Head of caudate nucleus (tissue), 42 donors: Measurements from ENCODE around the gene PZP.
"Not testable (repeated sequence)": the region's sequence is repeated elsewhere in the genome, so short reads cannot be mapped to it uniquely, and the experiment has no call there.

Experiments used
- DNase-seq, 42 donors: peaks; one replicate each; pipeline versions ENCODE4 v3.0.0 to v3.0.0-alpha.2; 2020 to 2021; ENCODE audit warnings: mixed read lengths in 7 of 42
- intact Hi-C: fragments of 100-400 bp; cut with DNase I; formaldehyde crosslinking; loops from one replicate; pipeline ENCODE4 v1.15.0; 2022

Gene PZP

DNA sequence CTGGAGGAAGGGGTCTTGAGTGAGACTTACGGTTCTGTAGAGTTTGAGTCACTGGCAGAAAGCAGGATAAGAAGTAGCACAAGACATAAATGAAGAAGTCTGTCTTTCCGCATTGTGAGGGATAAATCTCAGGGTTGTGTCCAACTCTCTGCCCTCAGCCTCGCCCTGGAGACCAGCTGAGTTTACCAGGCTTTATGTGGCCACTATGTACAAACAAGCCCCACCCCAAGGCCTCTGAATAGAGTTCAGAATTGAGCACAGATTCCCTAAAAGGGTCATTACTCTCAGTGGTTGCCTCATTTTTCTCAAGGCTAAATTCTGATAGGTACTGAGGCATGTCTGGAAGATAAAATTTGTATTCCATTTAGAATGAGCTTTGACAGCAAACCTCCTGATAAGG is at the start of gene PZP:
Gene PZP, minus strand, starts transcription at position 167 of the 400 bp plus-strand sequence. Its CDS starts 54 bp downstream, at position 113.
- intact Hi-C loops = no loop called here
- DNase-seq = no peak

DNA sequence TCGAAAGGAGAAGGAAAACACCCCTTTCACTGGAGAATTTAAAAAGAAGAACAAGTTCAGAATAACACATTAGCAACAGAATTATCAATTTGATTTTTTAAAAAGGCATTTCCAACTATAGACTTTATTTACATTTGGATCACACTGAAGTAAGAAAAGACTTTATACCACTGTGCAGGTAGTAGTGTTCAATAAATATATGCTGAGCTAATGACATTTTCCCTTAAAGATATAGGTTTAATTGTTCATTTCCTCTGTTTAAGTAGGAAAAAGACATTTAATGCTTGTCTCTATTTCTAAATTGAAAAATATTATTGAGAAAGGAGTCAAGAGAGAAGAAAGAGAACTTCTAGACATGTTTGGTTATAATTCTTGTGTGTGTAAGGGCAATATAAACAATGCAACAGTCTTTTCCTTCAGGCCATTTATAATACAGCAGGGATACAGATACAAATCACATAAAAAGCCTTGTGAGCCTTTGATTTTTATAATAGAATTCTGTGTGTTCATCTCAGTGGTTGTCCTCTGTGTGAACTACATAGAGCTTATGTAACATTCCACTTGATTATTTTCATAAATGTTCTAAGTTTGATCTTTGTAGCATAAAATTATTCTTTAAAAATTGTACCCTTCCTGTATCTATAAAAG is 48.7 kb upstream of the PZP start:
- no peak for DNase-seq
- intact Hi-C loops = no loop called here

DNA sequence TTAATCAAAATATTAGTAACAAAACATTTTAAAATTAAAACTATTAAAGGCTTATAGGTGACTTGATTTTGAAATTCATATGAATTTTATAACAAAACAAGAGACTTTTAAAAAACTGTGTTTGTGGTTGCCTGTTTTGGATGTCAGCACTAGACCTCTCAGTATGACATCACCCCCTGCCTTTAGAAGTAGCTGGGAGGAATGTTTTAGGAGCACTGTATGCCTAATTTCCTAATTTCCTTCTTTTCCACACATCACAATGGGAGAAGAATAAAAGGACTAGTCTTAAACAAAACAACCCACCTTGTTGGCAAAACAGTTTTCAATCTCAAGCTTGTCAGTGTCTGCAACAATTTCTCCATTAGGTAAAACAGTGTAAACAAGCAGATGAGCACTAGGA is 48.1 kb upstream of the PZP start:
- intact Hi-C loops = no loop called here
- DNase-seq = no peak

GRCh38 chr12:9255837-9256236 is 47.6 kb upstream of the PZP start:
- intact Hi-C loops = no loop called here

GRCh38 chr12:9253464-9253863 is 45.3 kb upstream of the PZP start:
- intact Hi-C loops = no loop called here
- peak in 1 of 42 donors; percentile 19 for DNase-seq

More at GRCh38 chr12:9255837-9256236, 47.6 kb upstream of the PZP start:
- DNase-seq = no peak

DNA sequence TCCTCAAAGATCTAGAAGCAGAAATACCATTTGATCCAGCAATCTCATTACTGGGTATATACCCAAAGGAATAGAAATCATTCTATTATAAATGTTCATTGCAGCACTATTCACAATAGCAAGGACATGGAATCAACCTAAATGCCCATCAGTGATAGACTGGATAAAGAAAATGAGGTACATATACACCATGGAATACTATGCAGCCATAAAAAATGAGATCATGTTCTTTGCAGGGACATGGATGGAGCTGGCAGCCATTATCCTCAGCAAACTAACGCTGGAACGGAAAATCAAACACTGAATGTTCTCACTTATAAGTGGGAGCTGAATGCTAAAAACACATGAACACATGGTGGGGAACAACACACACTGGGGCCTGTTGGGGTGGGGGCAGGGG is 44.6 kb upstream of the PZP start:
- intact Hi-C loops, DNase-seq: not testable (repeated sequence)

GRCh38 chr12:9252256-9252655 is 44.1 kb upstream of the PZP start:
- DNase-seq = no peak
- intact Hi-C loops = no loop called here

GRCh38 chr12:9248435-9248834 is 40.2 kb upstream of the PZP start:
- no peak for DNase-seq
- intact Hi-C loops = no loop called here

GRCh38 chr12:9244894-9245293 is 36.7 kb upstream of the PZP start:
- peak in 21 of 42 donors; percentile 3 to 58 (median 27) for DNase-seq
- intact Hi-C loops = no loop called here

- no peak for DNase-seq
- intact Hi-C loops = no loop called here
Measured at GRCh38 chr12:9243999-9244649, 35.9 kb upstream of the PZP start.

DNA sequence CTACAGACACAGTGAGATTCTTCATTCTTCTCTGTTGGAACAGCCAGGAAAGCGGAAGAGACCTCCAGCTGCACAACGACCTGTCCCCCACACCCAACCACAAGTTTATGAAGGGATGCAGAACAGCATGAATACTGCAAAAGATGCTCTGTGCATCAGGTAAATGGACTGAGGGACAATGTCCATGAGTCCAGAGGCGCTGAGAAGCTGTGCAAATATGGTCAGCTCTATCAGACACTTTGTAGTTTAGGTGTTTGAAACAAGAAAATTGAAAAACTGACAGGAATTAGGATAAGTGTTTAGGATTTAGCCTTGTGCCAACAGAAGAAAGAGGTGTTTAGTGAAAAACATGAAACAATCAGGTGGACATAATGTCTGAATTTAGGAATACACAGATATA is 33.1 kb upstream of the PZP start:
- intact Hi-C loops = no loop called here
- no peak for DNase-seq

GRCh38 chr12:9240776-9241175 is 32.6 kb upstream of the PZP start:
- intact Hi-C loops = no loop called here
- peak in 21 of 42 donors; percentile 8 to 46 (median 22) for DNase-seq

- peak in 31 of 42 donors; percentile 10 to 64 (median 33) for DNase-seq
Measured at GRCh38 chr12:9240004-9240635, 31.9 kb upstream of the PZP start.

GRCh38 chr12:9237286-9237685 is 29.1 kb upstream of the PZP start:
- intact Hi-C loops = no loop called here
- no peak for DNase-seq

More at GRCh38 chr12:9240004-9240635, 31.9 kb upstream of the PZP start:
- intact Hi-C loops = not testable (repeated sequence)

DNA sequence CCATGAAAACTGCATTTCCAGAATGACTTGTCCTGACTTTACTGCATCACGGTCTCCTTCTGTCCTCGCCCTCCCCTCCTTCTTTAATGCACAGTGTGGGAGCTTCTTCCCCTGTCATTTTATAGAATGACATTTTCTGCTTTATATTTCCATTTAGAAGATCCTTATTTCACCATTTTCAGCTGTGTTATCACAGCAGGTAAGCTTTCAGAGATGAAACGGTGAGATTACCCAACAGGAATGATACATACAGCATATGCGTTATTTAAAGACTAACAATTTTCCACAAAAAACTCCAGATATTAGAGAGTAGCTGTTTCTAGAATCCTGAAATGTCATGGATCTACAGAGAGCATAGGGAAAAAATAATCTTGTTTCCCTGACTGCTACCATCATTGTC is 27.3 kb upstream of the PZP start:
- intact Hi-C loops = no loop called here
- DNase-seq = no peak

DNA sequence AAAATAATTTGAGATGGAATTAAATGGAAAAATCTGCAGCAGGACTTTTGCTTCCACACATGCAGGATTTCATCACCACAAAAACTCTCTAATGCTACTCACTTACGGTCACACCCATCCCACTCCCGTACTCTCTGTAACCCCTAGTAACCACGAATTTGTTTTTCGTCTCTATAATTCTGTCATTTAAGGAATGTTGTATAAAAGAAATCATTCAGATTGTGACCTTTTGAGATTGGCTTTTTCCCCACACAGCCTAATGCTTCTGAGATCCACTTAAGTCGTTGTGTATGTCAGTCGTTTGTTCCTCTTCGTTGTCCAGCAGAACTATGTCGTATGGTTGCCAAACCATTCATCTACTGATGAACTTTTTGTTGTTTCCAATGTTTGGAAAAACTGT is 19.8 kb upstream of the PZP start:
- intact Hi-C loops = no loop called here
- DNase-seq = no peak

DNA sequence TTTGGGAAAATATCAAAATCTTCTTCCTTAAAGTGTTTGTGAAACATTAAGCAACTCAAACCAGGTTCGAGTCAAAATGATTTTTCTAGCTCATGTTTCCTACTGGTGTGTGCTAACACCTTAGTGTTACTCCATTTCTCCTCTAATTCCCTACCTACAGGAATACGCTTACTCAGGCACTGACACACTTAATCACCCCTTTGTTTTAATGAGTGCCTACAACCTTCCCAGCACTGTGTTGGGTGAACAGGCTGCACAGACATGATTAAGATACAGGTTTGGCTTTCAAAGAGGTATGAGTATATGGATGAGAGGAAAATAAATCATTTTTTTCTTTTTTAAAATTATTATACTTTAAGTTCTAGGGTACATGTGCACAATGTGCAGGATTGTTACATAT is 15.6 kb upstream of the PZP start:
- no peak for DNase-seq
- intact Hi-C loops = no loop called here

- DNase-seq = no peak
Measured at GRCh38 chr12:9221483-9221882, 13.3 kb upstream of the PZP start.

DNA sequence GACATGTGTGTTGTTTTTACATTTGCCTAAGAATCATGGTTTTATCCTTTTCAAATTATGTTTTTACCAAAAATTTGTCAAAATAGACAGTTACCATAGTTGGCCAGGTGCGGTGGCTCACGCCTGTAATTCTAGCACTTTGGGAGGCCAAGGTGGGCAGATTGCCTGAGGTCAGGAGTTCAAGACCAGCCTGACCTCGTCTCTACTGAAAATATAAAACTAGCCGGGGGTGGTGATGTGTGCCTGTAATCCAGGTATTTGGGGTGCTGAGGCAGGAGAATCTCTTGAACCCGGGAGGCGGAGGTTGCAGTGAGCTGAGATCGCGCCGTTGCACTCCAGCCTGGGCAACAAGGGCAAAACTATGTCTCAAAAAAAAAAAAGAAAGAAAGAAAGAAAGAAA is 12.8 kb upstream of the PZP start:
- intact Hi-C loops, DNase-seq: not testable (repeated sequence)

More at GRCh38 chr12:9221483-9221882, 13.3 kb upstream of the PZP start:
- intact Hi-C loops = no loop called here

- DNase-seq = no peak
- intact Hi-C loops = no loop called here
Measured at GRCh38 chr12:9214534-9214933, 6.3 kb upstream of the PZP start.
